Nephron progenitor cell (in vitro differentiated cells): Measurements from ENCODE around the gene LINC01488.

ENCODE experiments used
- DNase-seq: peaks from one replicate; pipeline ENCODE4 v3.0.0; 2021
- H3K27ac Mint-ChIP-seq: 2 replicates; pipeline ENCODE4 v1.8.0; 2021; ENCODE audit warnings: mild to moderate bottlenecking, moderate library complexity, mixed read lengths
- H3K27me3 Mint-ChIP-seq: 2 replicates; pipeline ENCODE4 v1.8.0; 2021; ENCODE audit warnings: mild to moderate bottlenecking, low read depth, mixed read lengths; ENCODE audit not compliant: poor library complexity
- H3K36me3 Mint-ChIP-seq: 2 replicates; pipeline ENCODE4 v1.8.0; 2021; ENCODE audit warnings: low read depth, mixed read lengths
- H3K4me1 Mint-ChIP-seq: 2 replicates; pipeline ENCODE4 v1.8.0; 2021; ENCODE audit warnings: mixed read lengths
- H3K4me3 Mint-ChIP-seq: 2 replicates; pipeline ENCODE4 v1.8.0; 2021; ENCODE audit warnings: mild to moderate bottlenecking, moderate library complexity, mixed read lengths
- H3K9me3 Mint-ChIP-seq: 2 replicates; pipeline ENCODE4 v1.8.0; 2021; ENCODE audit warnings: mild to moderate bottlenecking, moderate library complexity, mixed read lengths
- TF ChIP-seq, protein P1 (sequence below): fragments of 200-600 bp; sonication (generic); IDR thresholded peaks from 2 replicates; pipeline ENCODE4 v1.5.0; 2021; ENCODE audit warnings: antibody characterized with exemption

The LINC01488 gene

DNA sequence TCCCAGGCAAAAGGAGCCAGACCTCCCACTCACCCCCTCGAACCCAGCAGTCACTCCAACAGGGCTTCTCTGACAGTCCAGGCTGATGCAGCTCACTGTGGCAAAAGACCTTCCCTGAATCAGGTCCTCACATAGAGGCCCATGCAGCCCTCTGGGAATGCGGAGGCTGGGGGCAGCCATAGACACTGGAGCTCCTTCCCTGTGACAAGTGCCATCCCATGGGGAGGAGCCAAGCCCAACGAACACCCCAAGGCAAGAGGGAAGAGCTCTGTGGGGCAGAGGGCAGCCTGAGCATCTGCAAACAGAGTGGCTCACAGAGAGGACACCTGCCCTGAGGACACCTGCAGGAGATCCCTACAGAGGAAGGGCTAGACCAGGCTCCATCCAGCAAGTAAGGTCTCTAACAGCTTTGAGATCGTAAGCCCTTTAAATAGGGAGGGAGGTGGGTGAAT lies at the start of gene LINC01488:
LINC01488 (plus strand) TSS at position 271 of the 452 bp plus-strand sequence.
- no peak for DNase-seq
- no peak within 1 kb of the TSS for H3K4me3 Mint-ChIP-seq
- peak within 1 kb of the TSS; percentile 58 for H3K27ac Mint-ChIP-seq
- peaks cover 29% of the 10 kb centered on the region for H3K4me1 Mint-ChIP-seq
- peaks cover 19% of the 10 kb centered on the region for H3K27me3 Mint-ChIP-seq
- H3K36me3 Mint-ChIP-seq: no peaks in the 10 kb centered on the region
- TF ChIP-seq, protein P1, sequence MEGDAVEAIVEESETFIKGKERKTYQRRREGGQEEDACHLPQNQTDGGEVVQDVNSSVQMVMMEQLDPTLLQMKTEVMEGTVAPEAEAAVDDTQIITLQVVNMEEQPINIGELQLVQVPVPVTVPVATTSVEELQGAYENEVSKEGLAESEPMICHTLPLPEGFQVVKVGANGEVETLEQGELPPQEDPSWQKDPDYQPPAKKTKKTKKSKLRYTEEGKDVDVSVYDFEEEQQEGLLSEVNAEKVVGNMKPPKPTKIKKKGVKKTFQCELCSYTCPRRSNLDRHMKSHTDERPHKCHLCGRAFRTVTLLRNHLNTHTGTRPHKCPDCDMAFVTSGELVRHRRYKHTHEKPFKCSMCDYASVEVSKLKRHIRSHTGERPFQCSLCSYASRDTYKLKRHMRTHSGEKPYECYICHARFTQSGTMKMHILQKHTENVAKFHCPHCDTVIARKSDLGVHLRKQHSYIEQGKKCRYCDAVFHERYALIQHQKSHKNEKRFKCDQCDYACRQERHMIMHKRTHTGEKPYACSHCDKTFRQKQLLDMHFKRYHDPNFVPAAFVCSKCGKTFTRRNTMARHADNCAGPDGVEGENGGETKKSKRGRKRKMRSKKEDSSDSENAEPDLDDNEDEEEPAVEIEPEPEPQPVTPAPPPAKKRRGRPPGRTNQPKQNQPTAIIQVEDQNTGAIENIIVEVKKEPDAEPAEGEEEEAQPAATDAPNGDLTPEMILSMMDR: no peak
- no peaks in the 10 kb centered on the region for H3K9me3 Mint-ChIP-seq

DNA sequence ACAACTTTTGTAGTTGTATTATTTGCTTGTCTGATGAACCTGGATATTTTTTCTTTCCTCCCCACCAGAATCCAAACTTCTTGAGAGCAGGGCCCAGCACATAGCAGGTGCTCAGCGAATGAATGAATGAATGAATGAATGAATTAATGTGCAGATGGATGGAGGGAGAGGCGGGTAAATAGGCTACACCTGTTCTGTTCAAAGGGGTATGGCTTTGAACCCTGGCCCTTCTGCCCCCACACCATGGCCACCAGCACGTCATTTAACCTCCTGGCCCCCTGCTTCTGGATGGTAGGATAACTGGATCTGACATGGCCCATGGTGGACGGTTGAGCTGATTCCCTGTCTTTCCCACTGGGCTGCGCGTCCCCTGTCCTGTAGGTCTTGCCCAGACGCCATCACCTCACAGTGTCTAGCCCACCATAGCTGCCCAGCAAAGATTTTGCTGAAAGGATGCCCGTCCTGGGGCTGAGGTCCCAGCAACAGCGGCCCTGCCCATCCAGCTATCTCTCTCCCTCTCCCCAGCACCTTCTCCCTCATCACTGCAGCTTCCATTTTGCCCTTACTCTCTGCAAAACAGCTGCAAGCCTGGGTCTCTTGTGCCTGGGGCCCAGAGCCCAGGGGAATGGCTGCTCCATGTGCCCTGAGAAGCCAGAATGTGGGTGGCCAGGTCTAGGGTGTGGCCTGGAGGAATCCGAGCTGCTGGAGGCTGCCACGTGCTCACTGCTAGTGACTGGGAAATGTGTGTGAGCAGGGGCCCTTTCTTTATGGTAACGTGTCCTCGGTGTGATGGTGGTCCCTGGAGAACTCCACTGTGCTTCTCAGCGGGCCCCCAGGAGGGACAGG lies 49.3 kb upstream of the LINC01488 start:
- no peaks in the 10 kb centered on the region for H3K9me3 Mint-ChIP-seq
- TF ChIP-seq, protein P1: no peak
- peaks cover 65% of the 10 kb centered on the region for H3K4me1 Mint-ChIP-seq
- H3K36me3 Mint-ChIP-seq: no peaks in the 10 kb centered on the region
- H3K27me3 Mint-ChIP-seq: peaks cover 13% of the 10 kb centered on the region
- no peak overlapping the region for H3K27ac Mint-ChIP-seq
- no peak for DNase-seq
- H3K4me3 Mint-ChIP-seq: no peak overlapping the region

- Mint-ChIP-seq H3K36me3 (no peaks in the 10 kb centered on the region), H3K9me3 (no peaks in the 10 kb centered on the region), H3K27ac (no peak overlapping the region), H3K27me3 (peaks cover 15% of the 10 kb centered on the region), H3K4me1 (peaks cover 72% of the 10 kb centered on the region), H3K4me3 (no peak overlapping the region)
- TF ChIP-seq, protein P1: no peak
- DNase-seq: no peak
Measured at GRCh38 chr11:69433741-69434140, 47.7 kb upstream of the LINC01488 start.

DNA sequence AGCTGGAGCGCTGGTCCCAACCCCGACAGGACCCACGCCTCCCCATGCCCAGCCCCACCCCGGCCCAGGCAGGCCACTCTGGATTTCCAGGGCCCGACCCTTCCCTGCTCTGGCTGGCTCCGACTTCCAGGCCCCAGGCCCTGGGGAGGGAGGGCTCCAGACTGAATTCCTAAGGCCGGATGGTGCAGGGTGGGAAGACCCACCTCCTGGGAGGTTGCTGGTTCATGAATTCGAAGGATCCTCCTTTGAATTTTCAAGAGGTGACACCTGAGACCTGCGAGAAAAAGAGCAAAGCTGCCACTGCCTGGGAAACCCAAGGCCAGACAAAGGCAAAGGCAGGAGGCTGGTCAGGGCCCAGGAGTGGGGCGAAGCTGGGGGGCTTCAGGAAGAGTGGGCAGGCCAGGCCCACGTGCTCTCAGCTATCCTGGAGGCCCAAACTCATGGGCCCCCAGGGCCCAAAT lies 47.0 kb upstream of the LINC01488 start:
- no peaks in the 10 kb centered on the region for H3K9me3 Mint-ChIP-seq
- peak; percentile 35 for DNase-seq
- no peak overlapping the region for H3K4me3 Mint-ChIP-seq
- H3K36me3 Mint-ChIP-seq: no peaks in the 10 kb centered on the region
- peak overlapping the region; percentile 59 for H3K27ac Mint-ChIP-seq
- peaks cover 15% of the 10 kb centered on the region for H3K27me3 Mint-ChIP-seq
- TF ChIP-seq, protein P1: no peak
- H3K4me1 Mint-ChIP-seq: peaks cover 79% of the 10 kb centered on the region

GRCh38 chr11:69435161-69435986 lies 46.1 kb upstream of the LINC01488 start:
- H3K4me3 Mint-ChIP-seq: peak overlapping the region; percentile 18
- no peaks in the 10 kb centered on the region for H3K9me3 Mint-ChIP-seq
- peak; percentile 56 for DNase-seq
- H3K4me1 Mint-ChIP-seq: peaks cover 79% of the 10 kb centered on the region
- no peak overlapping the region for H3K27ac Mint-ChIP-seq
- H3K36me3 Mint-ChIP-seq: no peaks in the 10 kb centered on the region
- TF ChIP-seq, protein P1: no peak
- peaks cover 15% of the 10 kb centered on the region for H3K27me3 Mint-ChIP-seq
